BLaER1 (cell line): ENCODE measurements around the gene MTHFD1L.
"Not testable (repeated sequence)": the region's sequence is repeated elsewhere in the genome, so short reads cannot be mapped to it uniquely, and the experiment has no call there.

Source experiments
- H3K27ac ChIP-seq: shearing (Covaris generic); formaldehyde crosslinking; 2 replicates; pipeline ENCODE4 v1.8.1; 2022
- H3K27me3 ChIP-seq: shearing (Covaris generic); formaldehyde crosslinking; 2 replicates; pipeline ENCODE4 v1.8.1; 2022
- H3K36me3 ChIP-seq: shearing (Covaris generic); formaldehyde crosslinking; 2 replicates; pipeline ENCODE4 v1.8.1; 2022
- H3K4me1 ChIP-seq: shearing (Covaris generic); formaldehyde crosslinking; 2 replicates; pipeline ENCODE4 v1.8.1; 2022
- H3K4me2 ChIP-seq: shearing (Covaris generic); formaldehyde crosslinking; 2 replicates; pipeline ENCODE4 v1.8.1; 2022
- H3K4me3 ChIP-seq: shearing (Covaris generic); formaldehyde crosslinking; 2 replicates; pipeline ENCODE4 v1.8.1; 2022
- H3K9ac ChIP-seq: shearing (Covaris generic); formaldehyde crosslinking; 2 replicates; pipeline ENCODE4 v1.8.1; 2022
- H3K9me3 ChIP-seq: shearing (Covaris generic); formaldehyde crosslinking; 2 replicates; pipeline ENCODE4 v1.8.1; 2022
- H4K20me1 ChIP-seq: shearing (Covaris generic); formaldehyde crosslinking; 2 replicates; pipeline ENCODE4 v1.8.1; 2022
- Cebpa-rat ChIP-seq: shearing (Covaris generic); IDR thresholded peaks from 2 replicates; pipeline ENCODE4 v1.8.1; 2022

Gene MTHFD1L

GRCh38 chr6:150865406-150866146, at the start of gene MTHFD1L:
Gene MTHFD1L (plus strand): TSS chr6:150865702. CDS start chr6:150865823, 121 bp downstream.
- Histone ChIP-seq H4K20me1 (peaks cover 43% of the 10 kb centered on the region), H3K4me3 (peak within 1 kb of the TSS; percentile 96), H3K9me3 (no peaks in the 10 kb centered on the region), H3K36me3 (peaks cover 7% of the 10 kb centered on the region; the same call in 1 of the 2 replicates), H3K27me3 (no peaks in the 10 kb centered on the region), H3K9ac (peak within 1 kb of the TSS; percentile 97), H3K27ac (peak within 1 kb of the TSS; percentile 98), H3K4me2 (peak within 1 kb of the TSS; percentile 90), H3K4me1 (peaks cover 38% of the 10 kb centered on the region)
- TF ChIP-seq Cebpa-rat, result no peak

GRCh38 chr6:150816554-150816953, 48.9 kb upstream of the MTHFD1L start:
- not testable (repeated sequence) for H3K27me3 ChIP-seq, H3K4me3 ChIP-seq, H3K27ac ChIP-seq, H4K20me1 ChIP-seq, H3K9ac ChIP-seq, H3K9me3 ChIP-seq, H3K36me3 ChIP-seq, H3K4me2 ChIP-seq
- H3K4me1 ChIP-seq, result peaks cover 23% of the 10 kb centered on the region

GRCh38 chr6:150822932-150823331, 42.6 kb upstream of the MTHFD1L start:
- no peak overlapping the region for H3K4me2 ChIP-seq
- no peaks in the 10 kb centered on the region for H3K27me3 ChIP-seq
- no peak for TF ChIP-seq Cebpa-rat
- H3K4me3 ChIP-seq, result no peak overlapping the region
- no peak overlapping the region for H3K9ac ChIP-seq
- H4K20me1 ChIP-seq, result no peaks in the 10 kb centered on the region
- H3K4me1 ChIP-seq, result peaks cover 18% of the 10 kb centered on the region
- H3K36me3 ChIP-seq, result peaks cover 3% of the 10 kb centered on the region; the same call in 1 of the 2 replicates
- no peaks in the 10 kb centered on the region for H3K9me3 ChIP-seq
- H3K27ac ChIP-seq, result no peak overlapping the region

GRCh38 chr6:150826788-150827187, 38.7 kb upstream of the MTHFD1L start:
- Histone ChIP-seq H3K9me3 (no peaks in the 10 kb centered on the region), H3K27ac (no peak overlapping the region), H3K4me3 (no peak overlapping the region), H3K36me3 (peaks cover 10% of the 10 kb centered on the region; the same call in 1 of the 2 replicates), H3K4me1 (no peaks in the 10 kb centered on the region), H3K27me3 (no peaks in the 10 kb centered on the region), H4K20me1 (no peaks in the 10 kb centered on the region), H3K9ac (no peak overlapping the region), H3K4me2 (no peak overlapping the region)
- TF ChIP-seq Cebpa-rat, result no peak

- peaks cover 11% of the 10 kb centered on the region; the same call in 1 of the 2 replicates for H3K36me3 ChIP-seq
- H3K27me3 ChIP-seq, H3K4me3 ChIP-seq, H3K27ac ChIP-seq, H3K4me2 ChIP-seq, H3K9me3 ChIP-seq, H3K4me1 ChIP-seq, H3K9ac ChIP-seq, H4K20me1 ChIP-seq: not testable (repeated sequence)
Observed at GRCh38 chr6:150828107-150828506, 37.4 kb upstream of the MTHFD1L start.

- Histone ChIP-seq H3K27ac (no peak overlapping the region), H3K36me3 (peaks cover 11% of the 10 kb centered on the region; the same call in 1 of the 2 replicates), H3K9ac (no peak overlapping the region), H3K27me3 (no peaks in the 10 kb centered on the region), H4K20me1 (no peaks in the 10 kb centered on the region), H3K4me3 (no peak overlapping the region), H3K9me3 (no peaks in the 10 kb centered on the region), H3K4me2 (no peak overlapping the region), H3K4me1 (no peaks in the 10 kb centered on the region)
- no peak for TF ChIP-seq Cebpa-rat
Observed at GRCh38 chr6:150830439-150831165, 34.9 kb upstream of the MTHFD1L start.

GRCh38 chr6:150831577-150831976, 33.9 kb upstream of the MTHFD1L start:
- Histone ChIP-seq H4K20me1 (no peaks in the 10 kb centered on the region), H3K9ac (no peak overlapping the region), H3K4me1 (no peaks in the 10 kb centered on the region), H3K27me3 (no peaks in the 10 kb centered on the region), H3K9me3 (no peaks in the 10 kb centered on the region), H3K27ac (no peak overlapping the region), H3K36me3 (peaks cover 11% of the 10 kb centered on the region; the same call in 1 of the 2 replicates), H3K4me2 (no peak overlapping the region), H3K4me3 (no peak overlapping the region)
- no peak for TF ChIP-seq Cebpa-rat

GRCh38 chr6:150835620-150836019, 29.9 kb upstream of the MTHFD1L start:
- Histone ChIP-seq H3K36me3 (peaks cover 20% of the 10 kb centered on the region; the same call in 1 of the 2 replicates), H3K27me3 (no peaks in the 10 kb centered on the region), H3K4me1 (no peaks in the 10 kb centered on the region), H4K20me1 (no peaks in the 10 kb centered on the region), H3K9me3 (no peaks in the 10 kb centered on the region), H3K4me2 (no peak overlapping the region), H3K27ac (no peak overlapping the region), H3K9ac (no peak overlapping the region), H3K4me3 (no peak overlapping the region)
- TF ChIP-seq Cebpa-rat, result no peak

GRCh38 chr6:150840185-150840584, 25.3 kb upstream of the MTHFD1L start:
- H3K27ac ChIP-seq, result no peak overlapping the region
- H4K20me1 ChIP-seq, result no peaks in the 10 kb centered on the region
- no peak overlapping the region for H3K4me2 ChIP-seq
- no peak for TF ChIP-seq Cebpa-rat
- no peaks in the 10 kb centered on the region for H3K4me1 ChIP-seq
- no peaks in the 10 kb centered on the region for H3K9me3 ChIP-seq
- H3K4me3 ChIP-seq, result no peak overlapping the region
- peaks cover 9% of the 10 kb centered on the region; the same call in 1 of the 2 replicates for H3K36me3 ChIP-seq
- no peaks in the 10 kb centered on the region for H3K27me3 ChIP-seq
- H3K9ac ChIP-seq, result no peak overlapping the region

GRCh38 chr6:150841189-150841588, 24.3 kb upstream of the MTHFD1L start:
- H3K36me3 ChIP-seq, result peaks cover 9% of the 10 kb centered on the region; the same call in 1 of the 2 replicates

More at GRCh38 chr6:150841189-150841588, 24.3 kb upstream of the MTHFD1L start:
- no peak for TF ChIP-seq Cebpa-rat
- H3K27ac ChIP-seq, result no peak overlapping the region
- H3K4me1 ChIP-seq, result peaks cover 4% of the 10 kb centered on the region
- H3K4me3 ChIP-seq, result no peak overlapping the region
- no peaks in the 10 kb centered on the region for H3K27me3 ChIP-seq
- no peak overlapping the region for H3K9ac ChIP-seq
- no peaks in the 10 kb centered on the region for H3K9me3 ChIP-seq
- no peaks in the 10 kb centered on the region for H4K20me1 ChIP-seq
- no peak overlapping the region for H3K4me2 ChIP-seq
